NCI-H146 (cell line): ENCODE data around the gene NXPH1.

Source experiments
- DNase-seq: peaks from one replicate; lab custom pipeline; 2025; lab: John Stamatoyannopoulos, UW

NXPH1 gene

DNA sequence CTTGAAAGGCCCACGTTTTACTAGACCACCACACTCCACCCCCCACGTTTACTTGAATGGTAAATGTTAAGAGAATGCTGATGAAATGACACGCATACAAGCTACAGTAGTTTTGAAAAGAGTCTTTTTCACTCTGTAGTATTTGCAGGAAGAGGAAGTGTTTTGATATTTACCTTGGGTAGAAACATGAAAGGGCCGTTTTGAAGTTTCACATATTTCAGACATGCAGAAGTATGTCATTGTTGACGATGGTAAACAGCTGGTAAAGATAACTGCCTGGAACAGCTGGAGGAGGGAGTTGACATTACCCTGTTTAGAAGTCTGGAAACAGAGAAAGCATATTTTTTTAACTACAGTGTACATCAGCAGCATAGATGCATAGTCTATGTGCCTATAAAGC is 160.7 kb downstream of the NXPH1 start:
- peak; percentile 14 for DNase-seq

- DNase-seq = peak; percentile 70
Measured at GRCh38 chr7:8597565-8597964, 164.2 kb downstream of the NXPH1 start.

- no peak for DNase-seq
Measured at GRCh38 chr7:8601121-8601520, 167.7 kb downstream of the NXPH1 start.

DNA sequence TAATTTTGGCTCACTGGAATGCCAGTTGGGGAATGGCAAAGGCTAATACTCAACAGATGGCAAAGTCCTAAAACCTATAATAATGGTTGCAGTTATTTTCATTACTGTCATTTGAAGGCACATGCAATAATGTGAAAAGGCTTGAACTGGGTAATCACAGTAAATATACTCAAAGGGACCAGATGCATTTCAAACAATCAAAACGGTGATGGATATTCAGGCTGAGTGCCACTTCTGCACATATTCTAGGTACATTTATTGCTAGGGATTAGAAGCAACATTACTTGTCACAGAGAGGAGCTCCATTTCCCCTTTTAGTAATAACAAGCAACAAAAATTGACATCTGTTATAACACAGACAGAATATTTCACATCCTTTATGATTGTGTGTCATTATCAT is 171.8 kb downstream of the NXPH1 start:
- DNase-seq = no peak

GRCh38 chr7:8612584-8612983 is 179.2 kb downstream of the NXPH1 start:
- DNase-seq = peak; percentile 16

- DNase-seq = no peak
Measured at GRCh38 chr7:8613191-8613590, 179.8 kb downstream of the NXPH1 start.

- DNase-seq = peak; percentile 18
Measured at GRCh38 chr7:8615019-8615418, 181.6 kb downstream of the NXPH1 start.

DNA sequence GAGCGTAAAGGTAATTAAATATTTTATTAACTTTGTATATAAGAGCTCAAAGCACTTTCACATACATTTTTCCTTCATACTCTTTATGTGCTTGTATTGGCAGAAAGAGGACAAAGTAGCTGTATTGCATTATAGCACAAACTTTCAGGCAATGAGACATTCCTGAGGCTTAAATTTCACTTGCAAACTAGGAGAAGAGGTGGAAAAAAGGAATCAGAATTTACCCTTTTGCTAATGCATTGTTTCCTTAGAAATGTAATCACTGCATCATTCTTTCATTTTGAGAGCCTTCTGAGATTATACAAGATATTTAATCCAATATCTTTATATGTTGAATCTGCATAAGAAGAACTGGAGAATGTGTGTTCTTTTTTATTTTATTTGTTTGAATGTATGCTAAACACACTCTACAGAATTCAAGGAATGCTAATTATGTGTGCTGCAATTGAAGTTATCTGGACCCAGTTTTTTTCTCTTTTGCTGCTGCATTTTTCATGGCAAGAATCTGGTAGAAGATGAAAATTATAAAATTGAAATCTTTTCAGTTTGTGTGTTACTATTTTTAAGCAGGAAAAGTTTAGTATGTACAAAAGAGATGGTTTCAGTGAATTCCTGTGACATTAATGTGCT is 185.1 kb downstream of the NXPH1 start:
- no peak for DNase-seq

DNA sequence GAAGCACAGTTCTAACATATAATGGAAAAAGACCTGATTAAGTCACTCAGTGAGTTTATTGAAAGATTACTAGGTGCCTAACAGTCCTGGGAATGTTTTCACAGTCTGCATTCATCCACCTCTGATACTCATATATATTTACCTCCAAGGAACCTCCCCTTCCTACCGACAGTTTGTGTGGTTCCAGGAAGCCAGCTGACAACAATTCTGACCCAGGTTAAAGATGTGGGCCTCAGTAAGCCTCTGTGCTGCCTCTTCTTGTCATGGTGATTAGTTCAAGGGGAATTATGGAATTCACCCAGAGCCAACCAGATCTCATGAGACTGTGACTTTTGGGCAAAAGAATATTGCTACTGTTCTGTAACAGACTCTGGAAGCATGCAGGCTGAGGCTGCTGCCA is 186.8 kb downstream of the NXPH1 start:
- DNase-seq = no peak

DNA sequence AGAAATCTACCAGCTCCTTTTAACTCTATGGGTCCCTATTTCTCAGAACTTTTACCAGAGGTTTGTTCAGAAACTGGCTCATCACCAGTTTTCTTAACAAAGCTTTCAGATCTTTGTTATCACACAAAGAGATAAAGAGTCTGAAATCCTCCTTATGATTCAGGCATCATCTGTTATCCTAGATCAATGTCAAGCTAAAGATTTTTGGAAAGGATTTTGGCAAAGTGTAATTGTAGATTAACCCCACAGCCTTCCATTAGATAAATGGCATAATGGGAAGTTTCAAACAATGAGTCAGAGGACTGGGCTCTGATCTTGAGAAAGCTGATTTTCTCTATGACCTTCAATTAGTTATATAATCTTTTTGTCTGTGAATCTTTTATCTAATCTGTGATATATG is 192.2 kb downstream of the NXPH1 start:
- no peak for DNase-seq

DNA sequence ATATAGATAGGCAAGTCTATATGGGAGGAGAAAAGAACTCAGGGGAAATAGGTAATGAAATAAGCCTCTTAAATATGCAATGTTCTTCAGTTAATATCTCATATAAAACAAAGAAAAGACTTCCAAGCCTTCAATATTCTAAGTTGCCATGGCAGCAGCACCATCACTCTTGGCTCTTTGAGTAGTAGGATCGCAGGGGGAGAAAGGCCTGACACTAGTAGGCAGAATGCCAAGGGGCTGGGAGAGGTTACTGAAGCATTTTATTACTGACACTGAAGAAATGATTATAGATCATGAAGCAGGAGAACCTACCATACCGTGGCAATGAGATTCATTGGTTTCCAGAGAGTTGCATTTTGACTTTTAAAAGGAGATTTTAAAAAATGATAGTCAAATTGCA is 193.9 kb downstream of the NXPH1 start:
- DNase-seq = peak; percentile 44

GRCh38 chr7:8628656-8629055 is 195.2 kb downstream of the NXPH1 start:
- no peak for DNase-seq

GRCh38 chr7:8629504-8629903 is 196.1 kb downstream of the NXPH1 start:
- DNase-seq = no peak

GRCh38 chr7:8637322-8637721 is 203.9 kb downstream of the NXPH1 start:
- DNase-seq = peak; percentile 82

DNA sequence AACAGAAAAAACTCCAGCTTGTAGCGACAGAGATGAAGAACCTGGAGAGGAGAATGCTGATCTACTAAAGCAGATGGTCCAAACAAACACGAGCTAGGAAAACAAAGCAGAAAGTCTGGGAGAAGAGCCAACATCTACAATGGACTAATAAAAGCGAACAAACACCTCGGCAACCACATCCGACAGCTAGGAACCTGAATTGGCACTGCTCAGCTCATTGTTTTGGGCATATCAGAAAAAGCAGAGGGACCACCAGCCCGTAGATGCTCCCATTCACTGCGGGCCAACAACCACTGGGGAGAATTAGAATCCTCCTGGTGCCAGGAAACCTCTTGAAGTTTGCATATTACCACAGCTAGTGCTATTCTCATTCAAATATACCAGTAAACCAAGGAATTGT is 204.7 kb downstream of the NXPH1 start:
- DNase-seq = peak; percentile 98

DNA sequence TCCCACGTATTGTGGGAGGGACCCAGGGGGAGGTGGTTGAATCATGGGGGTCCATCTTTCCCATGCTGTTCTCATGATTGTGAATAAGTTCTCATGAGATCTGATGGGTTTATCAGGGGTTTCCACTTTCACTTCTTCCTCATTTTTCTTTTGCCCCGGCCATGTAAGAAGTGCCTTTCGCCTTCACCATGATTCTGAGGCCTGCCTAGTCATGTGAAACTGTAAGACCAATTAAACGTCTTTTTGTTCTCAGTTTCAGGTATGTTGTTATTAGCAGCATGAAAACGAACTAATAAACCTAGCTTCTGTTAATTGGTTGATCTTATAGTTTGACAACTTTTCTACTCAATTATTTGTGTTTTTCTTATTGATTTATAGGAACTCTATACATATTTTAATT is 206.3 kb downstream of the NXPH1 start:
- peak; percentile 13 for DNase-seq

GRCh38 chr7:8640671-8641070 is 207.3 kb downstream of the NXPH1 start:
- no peak for DNase-seq

DNA sequence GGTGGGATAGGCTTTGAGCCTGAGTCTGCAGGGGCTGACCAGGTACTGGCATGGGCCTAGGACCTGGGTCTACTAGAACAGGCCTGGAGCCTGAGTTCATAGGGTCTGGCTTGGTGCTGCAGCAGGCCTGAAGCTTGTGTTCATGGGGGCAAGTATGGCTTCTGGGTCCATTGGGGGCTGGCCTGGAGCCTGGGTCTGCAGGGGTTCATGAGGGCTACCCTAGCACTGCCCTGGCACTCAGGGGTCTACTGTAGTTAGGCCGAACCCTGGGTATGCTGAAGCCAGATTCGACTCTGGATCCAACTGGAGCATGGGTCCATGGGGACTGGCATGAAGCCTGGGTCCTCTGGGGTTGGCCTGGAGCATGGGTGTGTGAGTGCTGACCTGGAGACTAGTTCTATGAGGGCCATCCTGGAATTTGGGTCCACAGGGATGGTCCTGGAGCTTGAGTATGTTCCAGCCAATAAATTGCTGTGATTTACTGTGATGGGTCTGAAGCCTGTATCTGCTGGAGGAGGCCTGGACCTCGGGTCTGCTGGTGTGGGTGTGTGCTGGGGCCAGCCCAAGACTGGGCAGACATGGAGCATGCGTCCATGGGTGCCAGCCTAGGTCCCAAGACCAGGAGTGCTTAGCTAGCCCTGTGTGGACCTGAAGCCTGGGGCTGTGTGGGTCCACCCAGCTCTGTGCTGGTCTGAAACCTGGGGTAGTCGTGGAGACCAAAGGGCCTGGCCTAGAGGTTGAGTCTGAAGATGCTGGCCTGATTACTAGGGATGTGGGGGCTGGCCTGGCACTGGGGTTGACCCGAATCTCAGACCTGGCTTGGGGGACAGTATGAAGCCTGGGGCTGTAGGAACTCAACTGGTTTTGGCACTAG is 235.5 kb downstream of the NXPH1 start:
- DNase-seq = no peak

GRCh38 chr7:8669501-8669851 is 236.1 kb downstream of the NXPH1 start:
- DNase-seq = no peak

DNA sequence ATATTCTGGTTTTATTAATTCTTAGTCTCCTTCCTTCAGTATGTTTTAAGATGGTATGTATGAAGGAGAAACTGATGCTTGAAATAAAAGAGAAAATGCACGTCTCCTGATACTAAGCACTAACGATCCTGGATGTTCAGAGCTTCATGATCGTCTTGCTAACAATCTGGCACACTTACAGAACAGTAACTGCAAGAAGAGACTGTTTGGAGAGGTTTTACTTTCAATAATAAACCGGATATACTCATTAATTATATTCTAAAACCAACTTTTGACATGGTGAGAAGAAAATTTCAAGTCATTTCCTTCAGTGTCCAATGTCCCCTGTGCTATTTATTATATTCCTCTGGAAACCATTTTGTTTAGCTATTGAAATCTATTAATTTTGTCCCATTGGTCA is 251.0 kb downstream of the NXPH1 start:
- DNase-seq = no peak

GRCh38 chr7:8699875-8700624 is 266.6 kb downstream of the NXPH1 start:
- DNase-seq = peak; percentile 15

GRCh38 chr7:8702807-8703206 is 269.4 kb downstream of the NXPH1 start:
- no peak for DNase-seq

- peak; percentile 61 for DNase-seq
Measured at GRCh38 chr7:8710124-8710523, 276.7 kb downstream of the NXPH1 start.
